A549 (cell line): ENCODE measurements around the gene VSIR.

Experiments used
- CBX2 ChIP-seq: fragments of 200-600 bp; sonication (generic); IDR thresholded peaks from 2 replicates; pipeline ENCODE4 v1.6.1; 2016; ENCODE audit warnings: low read depth, mild to moderate bottlenecking, borderline replicate concordance
- CTCF ChIP-seq: fragments of >200 bp; sonication (Bioruptor Twin); formaldehyde crosslinking; IDR thresholded peaks from 3 replicates; pipeline ENCODE4 v1.5.1; 2016
- EP300 ChIP-seq, 2 experiments: fragments of >200 bp; sonication (Bioruptor Twin); formaldehyde crosslinking; IDR thresholded peaks; 2 replicates in 1 of 2; 3 replicates in 1 of 2; pipeline ENCODE4 v1.6.1; 2016 to 2017
- GATA3 ChIP-seq: IDR thresholded peaks from 2 replicates; pipeline ENCODE4 v1.6.1; 2012; ENCODE audit warnings: borderline replicate concordance
- MAX ChIP-seq: IDR thresholded peaks from 2 replicates; pipeline ENCODE4 v1.6.1; 2012
- PBX3 ChIP-seq: IDR thresholded peaks from 2 replicates; pipeline ENCODE4 v1.6.1; 2012
- POLR2A ChIP-seq: IDR thresholded peaks from 2 replicates; pipeline ENCODE4 v1.6.1; 2012; ENCODE audit warnings: mild to moderate bottlenecking, low read length
- SMC3 ChIP-seq: fragments of >200 bp; sonication (Bioruptor Twin); formaldehyde crosslinking; IDR thresholded peaks from 3 replicates; pipeline ENCODE4 v1.6.1; 2018; ENCODE audit warnings: inconsistent platforms
- SREBF2 ChIP-seq: fragments of 450-650 bp; IDR thresholded peaks from 2 replicates; pipeline ENCODE4 v1.6.1; 2014; ENCODE audit warnings: mild to moderate bottlenecking, moderate library complexity
- USF2 ChIP-seq: fragments of 450-650 bp; IDR thresholded peaks from 2 replicates; pipeline ENCODE4 v1.6.1; 2014; ENCODE audit warnings: antibody characterized with exemption
- ZC3H11A ChIP-seq: fragments of 450-650 bp; IDR thresholded peaks from 2 replicates; pipeline ENCODE4 v1.6.1; 2014; ENCODE audit warnings: antibody characterized with exemption, mild to moderate bottlenecking

- TF ChIP-seq USF2 = no peak
- no peak for TF ChIP-seq POLR2A
- TF ChIP-seq CTCF = no peak
- TF ChIP-seq MAX = no peak
- no peak for TF ChIP-seq EP300 (IDR thresholded peaks at IDR 0.05)
- no peak for TF ChIP-seq PBX3
- TF ChIP-seq CBX2 = no peak
- TF ChIP-seq SREBF2 = no peak
- TF ChIP-seq GATA3 = no peak
- no peak for TF ChIP-seq SMC3
- no peak for TF ChIP-seq ZC3H11A
Measured at GRCh38 chr10:71817831-71818655, 44.7 kb upstream of the VSIR start.
